Middle frontal gyrus (tissue), 1 donor: Measurements from ENCODE around the gene CKS1B.

ENCODE experiments used
- DNase-seq: peaks from one replicate; pipeline ENCODE4 v3.0.0-alpha.2; 2015; ENCODE audit warnings: low spot score; ENCODE audit errors: extremely low spot score

The CKS1B gene

GRCh38 chr1:154974102-154974807 is at the start of gene CKS1B:
Gene CKS1B, plus strand, starts transcription at chr1:154974681. Its CDS starts 65 bp downstream, at chr1:154974746.
- peak; percentile 99 for DNase-seq

- no peak for DNase-seq
Observed at GRCh38 chr1:154925335-154926170, 48.9 kb upstream of the CKS1B start.

DNA sequence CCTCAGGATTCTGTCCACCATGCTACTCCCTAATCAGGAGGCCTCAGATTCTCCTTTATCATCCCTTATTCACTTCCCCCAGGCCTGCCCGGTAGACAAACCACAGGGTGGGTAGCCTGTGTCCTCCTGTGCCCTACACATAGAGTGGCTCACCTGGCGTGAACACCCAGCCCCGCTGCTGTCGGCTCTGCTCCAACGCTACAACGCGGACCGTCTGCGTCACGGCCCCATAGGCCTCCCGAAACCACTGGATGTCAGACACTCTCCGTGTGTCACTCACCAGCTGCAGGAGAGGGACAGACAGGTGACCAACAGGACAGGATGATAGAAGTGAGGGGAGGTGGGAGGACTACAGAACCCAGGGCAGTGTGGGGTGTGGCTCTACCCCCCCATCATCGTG is 48.3 kb upstream of the CKS1B start:
- no peak for DNase-seq

DNA sequence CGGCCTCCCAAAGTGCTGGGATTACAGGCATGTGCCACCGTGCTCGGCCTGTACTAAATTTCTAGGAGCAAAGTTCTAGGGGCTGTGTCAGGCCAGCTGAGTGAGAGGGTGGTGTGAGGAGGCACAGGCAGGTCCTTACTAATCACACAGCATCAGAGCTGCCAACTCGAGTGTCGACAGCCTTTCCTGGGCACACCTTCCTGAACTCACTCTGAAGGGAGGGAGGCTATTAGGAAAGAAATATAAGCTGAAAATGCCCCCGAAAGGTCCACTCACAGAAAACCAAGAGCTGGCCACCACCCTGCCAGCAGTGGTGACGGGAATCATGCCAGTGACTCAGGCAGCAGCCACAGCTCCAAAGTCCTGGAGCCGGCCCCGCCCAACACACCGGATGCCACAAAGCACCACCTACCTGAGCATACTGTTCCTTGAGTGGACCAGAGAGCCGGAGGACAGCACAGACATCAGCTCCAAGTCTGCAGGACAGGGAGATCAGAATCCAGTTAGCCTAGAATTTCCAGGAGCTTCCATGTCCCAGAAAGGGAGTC is 42.5 kb upstream of the CKS1B start:
- no peak for DNase-seq

- no peak for DNase-seq
Observed at GRCh38 chr1:154934358-154934948, 40.0 kb upstream of the CKS1B start.

GRCh38 chr1:154935749-154936554 is 38.5 kb upstream of the CKS1B start:
- no peak for DNase-seq

- DNase-seq: peak; percentile 86
Observed at GRCh38 chr1:154936555-154937084, 37.9 kb upstream of the CKS1B start, which contains the start of gene PMVK. Gene PMVK, minus strand, starts transcription at chr1:154936719. Its CDS starts 34 bp downstream, at chr1:154936685.

- peak; percentile 84 for DNase-seq
Observed at GRCh38 chr1:154937085-154937987, 37.1 kb upstream of the CKS1B start.

GRCh38 chr1:154937988-154938386 is 36.5 kb upstream of the CKS1B start:
- no peak for DNase-seq

GRCh38 chr1:154938604-154939399 is 35.7 kb upstream of the CKS1B start:
- no peak for DNase-seq

DNA sequence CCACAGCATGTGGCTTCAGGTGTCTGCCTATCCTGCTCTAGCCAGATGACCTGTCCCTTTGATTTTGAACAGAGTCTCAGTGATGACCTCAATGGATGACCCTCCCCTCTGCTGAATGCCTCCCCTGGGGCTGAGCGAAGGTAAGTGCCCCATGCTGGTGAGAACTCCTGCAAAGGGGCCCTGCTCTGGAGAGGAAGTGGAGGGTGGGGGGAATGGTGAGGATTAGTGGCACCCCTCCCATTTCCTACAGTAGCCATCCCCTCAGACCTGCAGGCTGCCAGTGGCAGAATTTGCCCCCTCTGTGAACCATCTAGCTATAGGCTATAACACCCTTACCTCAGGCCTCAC is 34.3 kb upstream of the CKS1B start:
- DNase-seq: no peak

- no peak for DNase-seq
Observed at GRCh38 chr1:154940651-154941194, 33.8 kb upstream of the CKS1B start.

DNA sequence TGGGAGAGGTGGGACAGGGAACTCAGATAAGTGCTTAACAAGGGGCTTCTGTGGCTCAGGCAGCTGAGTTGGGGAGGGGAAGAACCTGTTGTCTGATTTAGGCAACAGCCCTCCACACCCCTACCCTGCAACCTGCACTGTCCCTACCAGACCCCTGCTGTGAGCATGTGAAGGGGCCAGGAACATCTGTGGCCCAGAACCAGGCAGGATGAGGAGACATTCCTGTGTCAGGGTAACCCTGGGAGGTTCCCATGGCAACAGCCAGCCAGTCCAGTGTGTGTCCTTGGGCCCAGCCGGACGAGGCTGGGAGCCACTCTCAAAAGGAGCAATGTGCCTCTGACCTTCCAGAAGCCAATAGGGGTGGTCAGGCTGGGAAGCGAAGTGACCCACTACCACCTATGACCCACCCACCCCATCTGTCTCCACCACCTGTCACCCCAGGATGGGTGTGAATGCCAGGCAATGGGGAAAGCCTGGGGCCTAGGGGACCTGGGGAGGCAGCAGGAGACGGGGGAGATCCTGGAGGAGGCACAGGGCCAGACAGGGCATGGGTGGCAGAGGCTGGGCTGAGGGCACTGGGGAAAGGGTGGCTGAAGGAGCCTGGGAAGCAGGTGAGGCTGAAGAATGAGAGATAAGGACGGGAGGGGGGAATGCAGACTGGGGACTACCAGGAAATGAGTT is 33.0 kb upstream of the CKS1B start:
- no peak for DNase-seq

DNA sequence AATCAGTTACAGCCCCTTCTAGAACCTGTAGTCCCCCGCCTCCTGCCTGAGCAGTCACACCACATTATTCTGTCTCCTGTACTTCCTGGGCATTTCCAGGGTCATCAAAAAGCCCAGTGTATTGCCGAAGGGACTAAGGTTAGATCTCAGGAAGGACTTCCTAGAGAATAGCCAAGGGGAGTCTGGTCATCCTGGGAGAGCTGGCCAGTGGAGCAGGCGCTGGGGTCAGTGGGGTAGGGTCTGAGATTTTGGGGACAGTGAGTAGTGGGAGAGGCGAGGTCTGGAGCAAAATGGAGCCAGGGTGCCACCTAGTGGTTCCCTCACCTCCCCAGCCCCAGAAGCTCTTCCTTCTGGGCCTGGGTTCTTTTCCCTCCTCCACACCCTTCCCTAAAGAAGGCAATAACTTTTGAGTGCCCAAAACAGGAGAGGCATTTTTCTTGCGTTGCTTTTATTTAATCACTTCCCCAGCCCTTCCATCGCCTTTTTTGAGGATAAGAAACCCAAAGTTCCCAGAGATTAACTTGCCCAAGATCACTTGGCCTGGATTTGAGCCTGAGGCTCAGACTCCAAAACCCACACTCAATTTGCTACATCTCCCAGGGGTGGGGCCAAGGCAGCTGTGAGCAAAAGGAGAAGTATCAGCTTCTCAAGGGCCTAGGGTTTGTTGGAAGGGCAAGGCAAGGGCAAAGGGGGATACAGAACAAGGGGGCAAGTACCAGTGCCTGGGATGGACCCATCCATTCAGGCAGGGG is 30.7 kb upstream of the CKS1B start:
- DNase-seq: no peak

- no peak for DNase-seq
Observed at GRCh38 chr1:154944401-154945159, 29.9 kb upstream of the CKS1B start.

GRCh38 chr1:154945160-154945961 is 29.1 kb upstream of the CKS1B start:
- DNase-seq: no peak
